HL-60/S4 treated with retinoic acid at 250 ng/mL for 4 days and 3 days (cell line): ENCODE results near the gene SNX19.

ENCODE experiments used
- in situ Hi-C: fragments of 300-500 bp; cut with MboI; formaldehyde crosslinking; loops from 2 replicates; pipeline ENCODE4 v1.7.0; 2022; ENCODE audit warnings: low sequenced_read_pairs

Gene SNX19

GRCh38 chr11:130874396-130874795 lies 41.9 kb downstream of the SNX19 start:
- in situ Hi-C loops, result loop anchor here (25.0 kb wide), 1 partner anchor 662 kb away; no protein-coding TSS in a partner anchor

- in situ Hi-C loops, result loop anchor here (25.0 kb wide), 1 partner anchor 661 kb away; no protein-coding TSS in a partner anchor
These were observed 42.5 kb downstream of the SNX19 start for GRCh38 chr11:130873761-130874160.

GRCh38 chr11:130872981-130873380 lies 43.3 kb downstream of the SNX19 start:
- in situ Hi-C loops, result loop anchor here (25.0 kb wide), 1 partner anchor 661 kb away; no protein-coding TSS in a partner anchor

DNA sequence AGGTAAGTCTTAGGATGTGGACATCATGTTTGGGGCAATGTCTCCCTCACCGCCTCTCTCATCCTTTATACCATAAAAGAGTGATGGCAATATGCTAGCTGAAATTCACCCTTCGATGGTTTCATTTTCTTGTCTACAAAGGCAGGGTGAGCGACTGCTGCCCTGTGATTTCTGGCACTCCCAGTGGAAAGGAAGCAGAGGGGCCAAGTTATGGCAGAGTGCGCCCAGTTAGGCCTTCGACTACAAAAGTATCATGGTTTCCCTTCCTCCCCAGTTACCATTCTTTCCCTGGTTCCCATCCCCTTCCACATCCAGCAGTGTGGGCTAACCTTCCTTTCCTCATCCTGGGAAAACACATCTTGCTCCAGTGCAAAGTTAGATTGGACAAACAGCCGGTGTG lies 43.8 kb downstream of the SNX19 start:
- in situ Hi-C loops, result loop anchor here (25.0 kb wide), 1 partner anchor 660 kb away; no protein-coding TSS in a partner anchor

DNA sequence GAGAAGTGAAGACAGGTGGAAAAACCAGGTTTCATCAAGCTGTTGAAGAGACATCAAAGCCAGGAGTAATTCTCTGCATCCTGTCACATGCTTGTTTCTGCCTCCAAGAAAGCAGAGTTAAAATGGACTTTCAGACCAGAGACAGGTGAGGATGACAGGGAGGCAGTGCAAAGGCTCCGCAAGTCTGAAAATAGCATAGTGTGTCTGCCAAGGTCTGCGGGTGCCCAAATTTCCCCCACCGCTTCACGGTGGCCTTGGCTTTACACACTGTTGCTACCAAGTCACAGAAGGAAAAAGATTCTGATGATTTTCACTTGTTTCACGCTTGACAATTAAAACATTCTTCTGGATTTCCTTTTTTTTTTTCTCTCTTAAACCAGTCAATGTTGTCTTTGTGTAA lies 44.2 kb downstream of the SNX19 start:
- in situ Hi-C loops, result loop anchor here (25.0 kb wide), 1 partner anchor 660 kb away; no protein-coding TSS in a partner anchor

- in situ Hi-C loops, result loop anchor here (25.0 kb wide), 1 partner anchor 659 kb away; no protein-coding TSS in a partner anchor
These were observed 44.7 kb downstream of the SNX19 start for GRCh38 chr11:130871616-130872015.

DNA sequence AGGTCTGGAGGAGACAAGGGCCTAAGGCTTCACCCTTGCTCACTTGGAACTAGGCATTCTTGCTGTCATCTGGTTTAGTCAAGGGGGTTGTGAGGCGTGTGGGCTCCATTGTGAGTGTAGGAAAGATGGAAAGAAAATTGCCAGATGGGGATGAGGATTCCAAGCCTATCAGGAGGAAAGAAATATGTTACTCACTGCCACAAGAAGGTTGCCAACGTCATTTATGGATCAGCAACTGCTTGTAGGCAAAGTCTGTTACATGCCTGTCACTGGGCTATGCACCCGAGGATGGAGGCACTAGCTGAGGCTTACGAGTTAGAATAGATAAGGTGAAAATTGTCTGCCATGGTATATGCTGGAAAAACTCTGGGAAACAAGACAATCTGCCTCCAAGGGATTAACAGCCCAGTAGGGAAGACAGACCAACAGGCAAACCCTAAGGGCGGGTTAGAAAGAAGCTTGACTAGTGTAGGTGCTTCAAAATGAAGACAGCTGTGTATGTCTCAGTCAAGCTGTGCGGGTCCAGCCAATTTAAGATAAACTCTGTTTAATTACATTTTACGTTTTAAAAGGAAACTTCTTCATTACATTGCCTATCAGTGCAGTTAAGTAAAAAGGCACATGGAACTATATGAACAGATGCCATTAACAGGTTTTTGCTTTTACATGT lies 47.4 kb downstream of the SNX19 start:
- in situ Hi-C loops, result loop anchor here (10.0 to 25.0 kb wide), 2 partner anchors 434 to 657 kb away; no protein-coding TSS in a partner anchor

DNA sequence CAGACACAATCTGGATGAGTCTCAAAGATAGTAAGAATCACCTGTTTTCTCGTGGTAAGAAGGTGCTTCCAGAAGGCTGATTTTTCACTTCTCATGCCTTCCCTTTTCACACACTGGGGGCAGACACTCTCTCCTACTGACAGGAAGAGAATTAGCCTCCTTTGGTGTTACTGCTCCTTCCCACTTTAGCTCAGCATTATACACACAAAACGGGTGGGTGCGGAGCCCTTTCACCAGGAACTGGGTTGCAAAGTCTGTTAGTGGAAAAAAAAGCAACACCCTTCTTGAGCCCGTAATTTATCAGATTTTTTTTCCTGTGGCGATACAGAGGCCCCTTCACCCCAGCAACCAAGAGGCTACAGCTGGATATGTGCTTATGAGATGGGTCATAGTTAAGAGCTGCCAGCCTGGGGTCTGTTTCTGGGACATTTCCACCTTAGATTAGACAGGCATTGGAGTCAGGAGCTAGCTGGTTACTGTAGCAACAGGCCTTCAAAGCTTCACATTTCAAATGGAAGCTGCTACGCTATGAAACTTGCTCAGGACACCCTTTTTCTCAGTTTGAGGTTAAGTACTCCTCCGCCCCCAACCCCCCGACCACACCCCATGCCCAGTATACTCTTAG lies 48.1 kb downstream of the SNX19 start:
- in situ Hi-C loops, result loop anchor here (10.0 to 25.0 kb wide), 2 partner anchors 433 to 656 kb away; no protein-coding TSS in a partner anchor

DNA sequence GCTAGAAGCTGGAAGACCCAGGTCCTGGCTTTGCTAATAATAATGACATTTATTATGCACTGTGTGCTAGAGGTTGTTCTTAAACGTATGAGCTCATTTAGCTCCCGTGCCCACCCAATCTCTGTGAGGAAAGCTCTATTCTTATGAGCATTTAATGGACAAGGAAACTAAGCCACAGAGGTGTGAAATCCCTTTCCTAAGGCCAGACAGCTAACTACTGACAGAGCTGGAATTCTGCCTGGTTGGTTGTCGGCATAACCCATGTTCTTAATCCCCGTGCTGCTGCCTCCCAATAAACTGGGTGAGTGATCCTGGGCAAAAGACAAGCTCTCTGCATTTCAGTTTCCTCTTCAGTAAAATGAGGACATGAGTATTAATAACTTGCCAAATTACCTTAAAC lies 49.4 kb downstream of the SNX19 start:
- in situ Hi-C loops, result loop anchor here (10.0 to 25.0 kb wide), 2 partner anchors 432 to 655 kb away; no protein-coding TSS in a partner anchor

GRCh38 chr11:130865774-130866114 lies 50.5 kb downstream of the SNX19 start:
- in situ Hi-C loops, result loop anchor here (10.0 to 25.0 kb wide), 2 partner anchors 431 to 653 kb away; no protein-coding TSS in a partner anchor

DNA sequence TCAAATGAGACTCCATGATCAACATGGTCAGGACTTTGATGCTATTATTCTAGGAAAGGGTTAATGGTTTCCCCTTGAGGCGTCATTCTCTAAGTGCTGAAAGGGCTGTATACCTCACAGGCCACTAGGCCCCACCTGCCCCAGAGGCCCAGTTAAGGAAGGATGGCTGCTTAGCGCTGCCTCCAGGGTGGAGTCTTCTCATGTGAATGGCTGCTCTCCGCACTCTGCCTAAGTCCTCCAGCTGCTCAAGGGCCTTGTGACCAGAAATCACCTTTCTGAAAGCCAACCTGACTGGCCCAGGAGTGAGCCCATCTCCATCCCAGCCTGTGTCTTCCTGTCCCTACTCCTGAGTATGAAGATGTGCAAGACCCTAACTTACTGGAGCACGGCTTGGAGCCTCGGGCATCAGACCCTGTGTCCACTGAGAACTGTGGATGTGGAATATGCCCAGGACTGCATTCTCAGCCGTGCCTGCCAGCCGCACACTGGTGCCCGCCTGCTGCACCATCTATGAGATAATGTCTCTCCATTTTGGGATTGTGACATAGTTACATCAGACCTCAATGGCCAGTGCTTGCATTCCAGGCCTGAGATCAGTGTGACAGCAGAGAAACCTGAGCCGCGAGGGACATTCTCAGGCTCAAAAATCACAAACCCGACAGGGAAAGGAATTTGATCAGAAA lies 51.0 kb downstream of the SNX19 start:
- in situ Hi-C loops, result loop anchor here (10.0 to 25.0 kb wide), 2 partner anchors 430 to 653 kb away; no protein-coding TSS in a partner anchor

DNA sequence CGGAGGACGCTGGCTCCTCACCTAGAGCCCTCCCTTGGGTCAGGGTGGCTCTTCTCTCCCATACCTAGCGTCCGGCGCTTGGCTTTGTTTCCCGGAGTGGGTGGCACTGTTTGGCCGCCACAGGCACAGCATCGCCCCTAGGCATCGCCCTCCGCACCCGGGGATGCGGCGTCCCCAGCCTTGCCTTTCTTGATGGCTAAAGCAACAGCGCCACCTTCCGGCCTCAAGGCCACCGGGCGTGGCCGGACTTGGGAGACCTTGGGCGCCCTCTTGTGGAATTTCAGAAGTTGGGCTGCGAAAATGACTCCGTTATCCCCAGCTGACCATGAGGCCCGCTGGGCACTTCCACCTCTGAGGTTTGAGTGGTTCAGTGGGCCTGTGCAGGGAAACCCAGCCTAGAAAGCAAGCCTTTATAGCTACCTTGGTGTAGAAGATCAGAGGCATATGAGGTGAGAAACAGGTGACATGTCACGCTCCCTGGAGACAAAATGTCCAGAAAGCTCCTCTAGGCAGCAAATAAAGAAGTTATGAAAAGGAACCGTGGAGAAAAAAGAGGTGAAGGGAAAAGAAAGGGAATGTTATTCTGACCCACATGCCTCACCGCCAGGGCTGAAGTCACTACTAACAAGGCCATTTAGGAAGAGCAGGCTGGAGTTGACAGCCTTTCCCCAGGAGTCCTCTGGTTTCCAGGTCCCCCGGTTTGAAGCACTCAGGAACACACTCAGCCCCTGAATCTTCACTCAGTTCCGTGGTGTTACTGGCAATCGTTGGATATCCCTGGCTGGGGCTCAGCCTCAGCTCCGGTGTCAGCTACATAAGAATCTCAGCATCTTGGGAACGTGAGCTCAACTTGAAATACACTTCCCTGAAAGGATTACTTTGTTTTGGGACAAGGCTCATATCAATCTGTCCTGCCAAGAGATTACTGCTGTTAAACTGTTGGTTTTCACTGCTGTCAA lies 54.1 kb downstream of the SNX19 start:
- in situ Hi-C loops, result loop anchor here (10.0 to 25.0 kb wide), 2 partner anchors 427 to 650 kb away; no protein-coding TSS in a partner anchor

DNA sequence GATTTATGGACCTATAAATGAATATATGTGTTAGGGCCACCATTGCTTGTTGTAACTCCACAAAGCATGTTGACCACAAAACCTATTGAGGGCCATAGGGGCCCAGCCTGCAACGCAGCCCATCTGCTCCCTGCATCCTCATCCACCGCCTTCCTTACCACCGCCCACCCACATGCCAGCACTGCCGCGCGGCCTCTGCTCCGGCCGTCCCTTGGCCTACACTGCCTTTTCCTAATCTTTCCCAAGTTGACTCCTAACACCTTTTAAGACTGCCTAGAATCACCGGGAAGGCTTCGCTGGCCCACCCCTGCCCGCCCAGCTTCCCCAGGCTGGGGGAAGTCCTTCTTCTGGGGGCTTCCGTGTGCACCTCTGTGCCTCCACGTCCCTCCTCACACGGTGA lies 55.0 kb downstream of the SNX19 start:
- in situ Hi-C loops, result loop anchor here (10.0 to 25.0 kb wide), 2 partner anchors 426 to 649 kb away; no protein-coding TSS in a partner anchor

DNA sequence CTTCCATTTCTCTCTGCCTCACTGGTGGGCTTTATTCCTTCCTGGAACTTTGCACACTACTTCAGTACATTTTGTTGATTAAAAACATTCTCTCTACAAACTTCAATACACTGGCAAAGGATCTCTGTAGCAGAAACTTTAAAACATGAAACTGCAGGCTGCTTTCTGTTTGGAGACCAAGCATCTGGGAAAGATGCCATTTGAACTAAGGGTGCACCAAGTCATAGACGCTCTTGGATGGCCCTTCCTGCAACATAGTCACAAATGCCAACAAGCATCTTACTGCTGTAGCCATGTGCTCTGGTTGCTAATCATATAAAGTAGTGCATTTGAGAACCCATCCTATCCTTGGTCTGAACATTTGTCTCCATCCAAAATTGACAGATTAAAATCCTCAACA lies 56.4 kb downstream of the SNX19 start:
- in situ Hi-C loops, result loop anchor here (10.0 to 25.0 kb wide), 2 partner anchors 425 to 648 kb away; no protein-coding TSS in a partner anchor

DNA sequence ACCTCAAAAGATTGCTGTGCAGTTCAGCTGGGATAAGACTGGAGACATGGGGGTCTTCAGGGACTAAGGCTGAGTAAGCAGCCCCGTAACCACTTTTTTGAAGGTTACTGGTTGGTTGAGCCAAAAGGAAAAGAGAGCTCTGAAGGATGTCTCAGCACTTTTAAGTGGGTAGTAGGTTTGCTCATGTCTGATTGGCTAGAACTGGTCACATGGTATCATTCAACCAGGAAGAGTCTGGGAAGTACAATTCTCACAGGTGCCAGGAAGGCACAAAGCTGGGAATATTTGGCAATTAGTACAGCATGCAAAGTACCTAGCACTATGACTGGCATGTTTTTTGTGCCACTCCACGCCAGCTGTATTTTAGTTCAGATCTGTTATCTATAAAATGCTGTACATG lies 58.1 kb downstream of the SNX19 start:
- in situ Hi-C loops, result loop anchor here (25.0 kb wide), 1 partner anchor 646 kb away; no protein-coding TSS in a partner anchor

DNA sequence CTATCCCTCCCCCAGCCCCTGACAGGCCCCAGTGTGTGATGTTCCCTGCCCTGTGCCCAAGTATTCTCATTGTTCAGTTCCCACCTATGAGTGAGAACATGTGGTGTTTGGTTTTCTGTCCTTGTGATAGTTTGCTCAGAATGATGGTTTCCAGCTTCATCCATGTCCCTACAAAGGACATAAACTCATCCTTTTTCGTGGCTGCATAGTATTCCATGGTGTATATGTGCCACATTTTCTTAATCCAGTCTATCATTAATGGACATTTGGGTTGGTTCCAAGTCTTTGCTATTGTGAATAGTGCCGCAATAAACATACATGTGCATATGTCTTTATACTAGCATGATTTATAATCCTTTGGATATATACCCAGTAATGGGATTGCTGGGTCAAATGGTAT lies 60.6 kb downstream of the SNX19 start:
- in situ Hi-C loops, result loop anchor here (25.0 kb wide), 1 partner anchor 643 kb away; no protein-coding TSS in a partner anchor

DNA sequence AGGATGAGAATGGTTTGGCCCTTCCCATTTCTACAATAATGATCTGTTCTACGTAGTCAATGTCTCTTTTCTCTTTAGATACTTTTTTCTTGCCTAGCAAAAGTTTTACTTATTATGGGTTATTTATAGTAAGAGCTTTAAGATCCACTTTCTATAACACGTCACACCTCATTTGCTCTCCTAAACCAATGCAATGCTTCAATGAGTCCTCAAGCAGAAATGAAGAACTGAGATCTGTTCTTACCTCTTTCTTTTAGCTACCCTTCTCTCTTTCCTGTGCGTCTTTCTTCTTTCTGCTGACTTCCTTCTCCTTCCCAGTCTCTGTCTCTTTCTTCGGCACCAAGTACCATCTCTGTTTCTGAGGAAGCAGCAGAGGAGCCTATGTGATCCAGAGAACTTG lies 61.8 kb downstream of the SNX19 start:
- in situ Hi-C loops, result loop anchor here (25.0 kb wide), 1 partner anchor 642 kb away; no protein-coding TSS in a partner anchor

DNA sequence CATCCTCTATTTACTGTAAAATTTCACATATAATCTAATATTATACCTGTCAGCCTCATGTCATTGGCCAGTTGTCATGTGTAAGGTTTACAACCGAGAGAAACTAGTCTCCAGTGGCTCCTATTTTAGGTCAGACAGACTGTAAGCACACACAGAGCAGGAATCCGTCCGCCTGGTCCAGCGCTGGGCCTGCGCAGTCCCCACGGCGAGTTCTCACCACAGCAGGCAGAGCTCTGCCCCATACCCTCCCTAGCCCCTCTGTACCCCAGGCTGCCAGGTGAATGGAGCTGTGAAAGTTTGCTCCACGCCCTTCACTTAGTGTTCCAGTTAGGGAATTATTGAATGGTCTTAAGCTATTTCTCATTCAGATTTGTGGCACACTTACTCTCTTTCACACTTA lies 63.7 kb downstream of the SNX19 start:
- in situ Hi-C loops, result loop anchor here (25.0 kb wide), 1 partner anchor 640 kb away; no protein-coding TSS in a partner anchor

DNA sequence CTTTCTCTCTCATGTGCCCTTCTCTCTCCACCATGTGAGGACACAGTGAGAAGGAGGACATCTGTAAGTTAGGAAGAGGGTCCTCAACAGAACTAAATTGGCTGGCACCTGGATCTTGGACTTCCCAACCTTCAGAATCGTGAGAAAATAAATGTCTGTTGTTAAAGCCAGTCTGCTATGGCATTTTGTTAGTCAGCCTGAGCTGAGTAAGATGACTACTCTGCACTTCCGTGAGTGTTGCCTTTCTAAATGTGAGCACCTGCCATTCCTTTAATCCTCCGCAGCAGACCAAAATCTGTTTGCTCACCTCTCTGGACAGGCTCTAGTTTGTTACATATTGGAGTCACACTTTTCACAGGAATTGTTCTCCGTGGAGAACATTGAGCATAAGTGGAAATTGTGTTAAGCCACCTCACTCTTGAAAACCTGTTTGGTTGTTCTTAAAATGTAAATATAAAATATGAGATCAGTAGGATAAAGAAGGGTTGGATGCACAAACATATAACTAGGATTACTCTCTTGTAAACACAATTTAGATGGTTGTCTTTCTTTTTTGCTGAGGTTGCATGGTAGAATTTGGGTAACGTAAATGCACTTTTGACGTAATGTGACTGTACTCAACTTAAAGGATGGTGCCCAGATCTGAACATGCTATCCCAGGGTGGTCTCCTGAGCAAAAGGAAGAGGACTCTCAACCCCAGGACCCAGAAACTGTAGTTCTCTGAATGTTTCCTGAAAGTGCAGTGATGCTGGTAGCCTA lies 65.9 kb downstream of the SNX19 start:
- in situ Hi-C loops, result loop anchor here (25.0 kb wide), 1 partner anchor 638 kb away; no protein-coding TSS in a partner anchor
